ENCODE data around the gene SYTL3.

SYTL3 gene

DNA sequence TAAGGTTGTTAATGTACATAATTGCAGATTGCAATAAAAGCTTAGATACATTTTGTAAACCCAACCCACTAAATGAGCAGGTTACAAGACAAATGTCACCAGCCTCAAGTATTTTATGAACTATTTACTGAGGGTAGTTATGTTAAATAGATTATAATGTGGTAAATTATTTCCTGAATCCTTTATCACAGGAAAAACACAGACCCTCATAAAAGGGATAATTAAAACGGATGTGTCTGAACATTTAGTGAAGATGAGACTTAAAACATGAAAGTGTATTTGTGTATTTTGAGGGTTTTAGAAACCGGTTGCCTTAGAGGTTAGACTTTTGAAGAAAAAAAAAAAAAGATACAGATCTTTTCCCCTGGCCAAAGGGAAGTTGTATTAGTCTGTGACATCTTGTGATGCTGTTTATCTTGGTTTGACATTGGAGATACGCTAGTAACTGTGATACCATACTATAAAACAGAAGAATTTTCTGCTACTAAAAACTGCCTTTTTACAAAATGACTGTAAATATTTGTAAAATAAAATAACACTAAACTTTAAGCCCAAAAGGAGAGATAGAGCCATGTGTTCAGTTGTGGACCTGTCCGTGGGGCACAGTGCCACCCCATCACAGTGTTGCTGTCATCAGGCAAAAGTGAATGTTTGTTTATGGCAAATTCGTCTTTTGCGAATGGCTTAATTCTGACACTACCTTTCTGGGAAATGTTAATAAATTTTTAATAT is 15.0 kb upstream of the SYTL3 start:
- peaks cover 36% of the 10 kb centered on the region for H3K36me3 ChIP-seq (ENCODE audit: control insufficient read depth, low read depth, low read length)
- H3K4me1 ChIP-seq (ENCODE audit: control insufficient read depth, low read depth, low read length), result no peaks in the 10 kb centered on the region
- no peaks in the 10 kb centered on the region for H3K9me3 ChIP-seq (ENCODE audit: control insufficient read depth, low read depth, low read length)
- H3K9ac ChIP-seq (ENCODE audit: low read length), result no peak overlapping the region
- H3K27ac ChIP-seq (ENCODE audit: low read length), result no peak overlapping the region
- no peak overlapping the region for H3K4me3 ChIP-seq (ENCODE audit: low read length)
- no peaks in the 10 kb centered on the region for H3K27me3 ChIP-seq (ENCODE audit: control insufficient read depth, insufficient read depth, low read length)

DNA sequence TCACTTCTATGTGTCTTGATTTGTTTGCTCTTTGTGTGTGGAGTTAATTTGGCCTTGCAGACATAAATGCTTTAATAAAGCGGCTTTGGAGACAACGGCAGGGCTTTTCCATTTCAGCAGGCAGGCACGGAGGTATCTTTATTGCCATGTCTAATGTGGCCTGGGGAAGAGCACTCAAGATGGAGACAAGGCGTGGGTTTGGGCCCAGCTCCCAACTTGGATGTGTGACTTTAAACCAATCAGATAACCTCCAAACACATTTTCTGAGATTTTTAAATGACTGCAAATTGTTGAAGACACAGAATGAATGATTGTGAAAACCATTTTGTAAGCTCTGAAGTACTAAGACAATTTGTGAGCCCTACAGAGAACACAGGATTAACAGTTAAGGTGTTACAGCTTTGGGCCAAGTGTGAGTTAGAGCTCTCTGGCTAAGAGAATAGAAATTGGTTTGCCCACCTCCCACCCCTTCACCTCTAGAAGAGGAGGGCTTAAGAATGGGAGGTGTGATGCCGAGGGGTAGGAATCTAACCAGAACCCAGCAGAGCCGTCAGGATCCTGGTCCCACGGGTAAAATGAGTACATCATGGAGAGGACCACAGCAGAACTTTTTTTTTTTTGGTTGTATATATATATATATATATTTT is 14.3 kb upstream of the SYTL3 start:
- Histone ChIP-seq H3K36me3 (ENCODE audit: control insufficient read depth, low read depth, low read length) (peaks cover 33% of the 10 kb centered on the region), H3K27ac (ENCODE audit: low read length) (no peak overlapping the region), H3K4me3 (ENCODE audit: low read length) (no peak overlapping the region), H3K27me3 (ENCODE audit: control insufficient read depth, insufficient read depth, low read length) (no peaks in the 10 kb centered on the region), H3K9ac (ENCODE audit: low read length) (no peak overlapping the region), H3K4me1 (ENCODE audit: control insufficient read depth, low read depth, low read length) (no peaks in the 10 kb centered on the region), H3K9me3 (ENCODE audit: control insufficient read depth, low read depth, low read length) (no peaks in the 10 kb centered on the region)

DNA sequence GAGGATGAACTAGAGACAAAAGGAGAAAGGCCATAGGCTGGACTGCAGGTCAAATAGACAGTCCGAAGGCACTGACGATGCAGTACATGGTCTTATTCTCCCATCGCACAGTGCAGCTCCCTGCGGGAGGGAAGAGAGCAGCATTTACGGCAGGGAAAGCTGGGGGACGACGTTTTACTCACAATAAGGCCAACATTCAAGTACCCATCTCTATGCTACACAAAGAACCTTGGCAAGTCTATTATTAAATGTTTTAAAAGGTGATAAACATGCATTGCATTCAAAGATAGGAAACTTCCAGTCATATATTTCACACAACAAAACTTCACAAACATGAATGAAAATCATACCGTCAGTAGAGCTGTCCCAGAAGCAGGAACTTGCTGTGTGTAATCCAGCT is 13.1 kb upstream of the SYTL3 start:
- Histone ChIP-seq H3K27me3 (ENCODE audit: control insufficient read depth, insufficient read depth, low read length) (no peaks in the 10 kb centered on the region), H3K27ac (ENCODE audit: low read length) (no peak overlapping the region), H3K9ac (ENCODE audit: low read length) (no peak overlapping the region), H3K36me3 (ENCODE audit: control insufficient read depth, low read depth, low read length) (peaks cover 28% of the 10 kb centered on the region), H3K9me3 (ENCODE audit: control insufficient read depth, low read depth, low read length) (no peaks in the 10 kb centered on the region), H3K4me3 (ENCODE audit: low read length) (no peak overlapping the region), H3K4me1 (ENCODE audit: control insufficient read depth, low read depth, low read length) (no peaks in the 10 kb centered on the region)

DNA sequence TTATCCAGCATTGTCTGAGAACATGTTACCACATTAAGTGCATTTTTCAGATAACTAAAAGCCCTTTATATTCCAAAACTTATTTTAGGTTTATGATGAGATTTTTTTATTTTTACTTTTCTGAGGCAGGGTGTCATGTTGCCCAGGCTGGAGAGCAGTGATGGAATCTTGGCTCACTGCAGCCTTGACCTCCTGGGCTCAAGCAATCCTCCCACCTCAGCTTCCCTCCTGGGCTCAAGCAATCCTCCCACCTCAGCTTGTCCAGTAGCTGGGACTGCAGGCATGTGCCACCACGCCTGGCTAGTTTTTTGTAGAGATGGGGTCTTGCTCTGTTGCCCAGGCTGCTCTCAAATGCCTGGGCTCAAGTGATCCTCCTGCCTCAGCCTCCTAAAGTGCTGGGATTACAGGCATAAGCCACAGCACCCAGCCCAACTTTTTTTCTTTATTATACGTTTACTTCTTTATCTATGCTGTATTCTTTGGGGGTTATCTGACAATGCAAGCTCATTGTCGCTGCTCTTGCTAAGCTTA is 11.5 kb upstream of the SYTL3 start:
- Histone ChIP-seq H3K4me1 (ENCODE audit: control insufficient read depth, low read depth, low read length) (peaks cover 6% of the 10 kb centered on the region), H3K9ac (ENCODE audit: low read length) (no peak overlapping the region), H3K36me3 (ENCODE audit: control insufficient read depth, low read depth, low read length) (peaks cover 19% of the 10 kb centered on the region), H3K27me3 (ENCODE audit: control insufficient read depth, insufficient read depth, low read length) (no peaks in the 10 kb centered on the region), H3K27ac (ENCODE audit: low read length) (no peak overlapping the region), H3K4me3 (ENCODE audit: low read length) (no peak overlapping the region), H3K9me3 (ENCODE audit: control insufficient read depth, low read depth, low read length) (no peaks in the 10 kb centered on the region)

DNA sequence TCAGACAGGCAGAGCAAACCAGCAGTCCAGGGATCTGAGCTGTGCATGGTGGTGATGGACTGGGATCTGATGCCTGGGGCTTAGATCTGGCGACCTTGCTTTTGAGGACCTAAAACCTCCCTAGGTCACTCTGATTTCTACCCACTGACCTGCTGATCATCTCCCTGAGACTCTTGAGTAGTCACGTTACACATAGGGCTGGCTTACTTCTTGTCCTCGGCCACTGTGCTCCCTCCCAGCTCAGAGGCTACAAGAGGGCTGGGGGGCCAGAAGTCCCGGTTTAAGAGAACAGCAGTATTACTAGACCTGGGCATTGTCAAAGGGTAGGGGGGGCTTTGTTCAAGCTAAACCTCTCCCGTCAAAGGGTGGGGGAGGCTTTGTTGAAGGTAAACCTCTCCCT is 10.8 kb upstream of the SYTL3 start:
- H3K36me3 ChIP-seq (ENCODE audit: control insufficient read depth, low read depth, low read length), result peaks cover 15% of the 10 kb centered on the region
- H3K9ac ChIP-seq (ENCODE audit: low read length), result no peak overlapping the region
- H3K27ac ChIP-seq (ENCODE audit: low read length), result no peak overlapping the region
- no peak overlapping the region for H3K4me3 ChIP-seq (ENCODE audit: low read length)
- H3K4me1 ChIP-seq (ENCODE audit: control insufficient read depth, low read depth, low read length), result peaks cover 6% of the 10 kb centered on the region
- no peaks in the 10 kb centered on the region for H3K27me3 ChIP-seq (ENCODE audit: control insufficient read depth, insufficient read depth, low read length)
- no peaks in the 10 kb centered on the region for H3K9me3 ChIP-seq (ENCODE audit: control insufficient read depth, low read depth, low read length)

DNA sequence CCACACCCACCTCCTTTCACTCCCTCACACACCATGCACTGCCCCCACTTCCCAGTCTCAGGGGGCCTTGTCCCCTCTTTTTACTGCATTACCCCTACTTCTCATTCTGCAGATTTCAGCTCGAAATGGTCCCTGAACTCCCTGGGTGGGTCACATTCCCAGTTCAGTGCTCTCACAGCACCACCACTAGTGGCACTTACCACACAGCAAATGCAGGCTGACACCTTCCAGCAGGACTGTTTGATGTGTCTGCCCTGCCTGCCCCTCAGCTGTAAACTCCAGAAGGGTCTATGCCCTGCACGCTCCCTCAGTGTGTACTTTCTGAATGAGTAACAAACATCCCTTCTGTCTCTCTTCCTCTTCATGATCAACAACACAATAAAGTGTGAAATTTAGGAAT is 9.3 kb upstream of the SYTL3 start:
- Histone ChIP-seq H3K9ac (ENCODE audit: low read length) (no peak overlapping the region), H3K27ac (ENCODE audit: low read length) (no peak overlapping the region), H3K36me3 (ENCODE audit: control insufficient read depth, low read depth, low read length) (peaks cover 9% of the 10 kb centered on the region), H3K4me1 (ENCODE audit: control insufficient read depth, low read depth, low read length) (peaks cover 6% of the 10 kb centered on the region), H3K4me3 (ENCODE audit: low read length) (no peak overlapping the region), H3K9me3 (ENCODE audit: control insufficient read depth, low read depth, low read length) (no peaks in the 10 kb centered on the region), H3K27me3 (ENCODE audit: control insufficient read depth, insufficient read depth, low read length) (peaks cover 5% of the 10 kb centered on the region)

DNA sequence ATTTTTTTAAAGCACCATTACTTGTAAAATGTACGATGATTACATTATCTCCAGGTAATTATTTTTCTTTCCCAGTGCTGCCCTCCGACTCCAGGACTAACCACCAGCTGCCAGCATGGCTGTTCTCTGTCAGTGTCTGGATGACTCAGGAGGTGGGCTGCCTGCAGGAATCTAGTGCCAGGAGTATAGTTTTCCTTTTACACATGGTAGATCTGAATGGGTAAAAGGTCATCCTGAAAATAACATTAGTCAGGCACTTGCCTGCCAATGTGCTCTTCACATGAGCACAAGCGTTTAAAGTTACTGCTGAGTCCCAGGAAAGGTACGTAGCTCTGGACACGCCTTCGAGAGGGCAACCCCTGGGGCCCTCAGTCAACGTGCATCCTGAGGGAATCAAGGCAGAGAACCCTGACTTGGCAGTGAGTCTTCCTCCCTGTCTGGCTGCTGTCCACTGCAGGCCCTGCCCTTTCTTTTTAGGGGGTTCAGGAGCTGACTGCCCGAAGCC is 7.7 kb upstream of the SYTL3 start:
- H3K9me3 ChIP-seq (ENCODE audit: control insufficient read depth, low read depth, low read length), result no peaks in the 10 kb centered on the region
- no peak overlapping the region for H3K27ac ChIP-seq (ENCODE audit: low read length)
- no peak overlapping the region for H3K4me3 ChIP-seq (ENCODE audit: low read length)
- H3K4me1 ChIP-seq (ENCODE audit: control insufficient read depth, low read depth, low read length), result peaks cover 6% of the 10 kb centered on the region
- no peaks in the 10 kb centered on the region for H3K36me3 ChIP-seq (ENCODE audit: control insufficient read depth, low read depth, low read length)
- H3K9ac ChIP-seq (ENCODE audit: low read length), result no peak overlapping the region
- peaks cover 13% of the 10 kb centered on the region for H3K27me3 ChIP-seq (ENCODE audit: control insufficient read depth, insufficient read depth, low read length)

DNA sequence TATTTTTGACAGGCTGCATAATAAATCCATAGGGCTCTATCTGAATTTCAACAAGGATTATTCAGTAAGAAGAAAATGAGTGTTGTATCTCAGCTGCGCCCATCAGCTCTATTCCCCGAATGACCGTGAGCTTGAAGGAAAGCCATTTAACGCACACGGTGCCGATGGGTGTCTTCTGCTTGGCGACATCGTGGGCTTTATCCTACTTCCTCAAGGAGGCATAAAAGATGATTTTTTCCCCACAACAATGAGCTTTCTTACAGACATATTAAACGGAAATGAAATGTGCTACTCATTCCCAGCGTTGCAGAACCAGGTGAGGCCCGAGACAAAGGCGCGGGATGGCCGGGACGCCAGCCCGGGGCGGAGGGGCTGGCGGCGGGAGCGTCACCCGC is 6.0 kb upstream of the SYTL3 start:
- H3K9ac ChIP-seq (ENCODE audit: low read length), result peak overlapping the region; percentile 89
- no peak overlapping the region for H3K27ac ChIP-seq (ENCODE audit: low read length)
- peak overlapping the region; percentile 70 for H3K4me3 ChIP-seq (ENCODE audit: low read length)
- no peaks in the 10 kb centered on the region for H3K36me3 ChIP-seq (ENCODE audit: control insufficient read depth, low read depth, low read length)
- H3K9me3 ChIP-seq (ENCODE audit: control insufficient read depth, low read depth, low read length), result no peaks in the 10 kb centered on the region
- H3K27me3 ChIP-seq (ENCODE audit: control insufficient read depth, insufficient read depth, low read length), result peaks cover 13% of the 10 kb centered on the region
- H3K4me1 ChIP-seq (ENCODE audit: control insufficient read depth, low read depth, low read length), result peaks cover 6% of the 10 kb centered on the region

DNA sequence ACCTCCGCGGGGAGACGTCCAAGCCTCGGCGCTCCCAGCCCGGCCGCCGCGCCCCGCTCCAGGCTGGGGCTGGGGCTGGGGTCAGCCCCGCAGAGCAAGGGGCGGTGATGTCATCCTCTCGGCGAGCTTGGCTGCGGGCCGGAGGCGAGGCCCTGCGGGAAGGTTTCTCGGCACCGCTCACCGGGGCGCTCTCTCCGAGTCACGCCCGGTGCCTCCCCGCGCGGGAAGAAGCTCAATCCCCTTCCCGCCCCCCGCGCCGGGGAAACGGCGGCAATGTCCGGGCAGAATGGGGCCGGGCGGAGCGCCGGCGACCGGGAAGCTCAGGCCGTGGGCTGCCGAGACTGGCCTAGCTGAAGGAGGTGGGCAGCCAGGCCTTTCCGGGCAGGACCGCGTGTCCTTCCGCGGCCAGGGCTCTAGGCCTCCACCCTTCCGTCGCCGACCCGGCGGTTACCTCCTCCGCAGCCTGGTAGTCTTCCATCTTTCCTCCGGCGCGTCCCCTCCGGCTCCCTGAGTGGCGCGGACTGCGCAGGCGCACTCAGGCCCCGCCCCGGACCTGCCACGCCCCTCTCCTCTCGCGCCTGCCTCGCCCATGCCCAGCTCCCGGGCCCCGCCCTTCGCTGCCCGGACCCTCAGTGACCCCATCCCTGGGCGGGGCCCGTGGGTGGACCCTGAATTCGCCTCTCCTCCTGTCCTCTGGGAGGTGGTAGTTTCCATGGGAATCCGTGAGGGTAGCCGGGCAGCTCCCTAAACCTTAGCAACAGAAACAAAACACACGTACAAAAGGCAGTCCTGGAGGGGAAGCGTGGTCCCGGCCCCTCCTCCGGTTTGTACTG is 5.4 kb upstream of the SYTL3 start, which contains the start of gene DYNLT1:
Gene DYNLT1 (minus strand): TSS at position 513 of the 833 bp plus-strand sequence. CDS start 35 bp downstream, at position 478.
- peaks cover 6% of the 10 kb centered on the region for H3K4me1 ChIP-seq (ENCODE audit: control insufficient read depth, low read depth, low read length)
- no peaks in the 10 kb centered on the region for H3K9me3 ChIP-seq (ENCODE audit: control insufficient read depth, low read depth, low read length)

DNA sequence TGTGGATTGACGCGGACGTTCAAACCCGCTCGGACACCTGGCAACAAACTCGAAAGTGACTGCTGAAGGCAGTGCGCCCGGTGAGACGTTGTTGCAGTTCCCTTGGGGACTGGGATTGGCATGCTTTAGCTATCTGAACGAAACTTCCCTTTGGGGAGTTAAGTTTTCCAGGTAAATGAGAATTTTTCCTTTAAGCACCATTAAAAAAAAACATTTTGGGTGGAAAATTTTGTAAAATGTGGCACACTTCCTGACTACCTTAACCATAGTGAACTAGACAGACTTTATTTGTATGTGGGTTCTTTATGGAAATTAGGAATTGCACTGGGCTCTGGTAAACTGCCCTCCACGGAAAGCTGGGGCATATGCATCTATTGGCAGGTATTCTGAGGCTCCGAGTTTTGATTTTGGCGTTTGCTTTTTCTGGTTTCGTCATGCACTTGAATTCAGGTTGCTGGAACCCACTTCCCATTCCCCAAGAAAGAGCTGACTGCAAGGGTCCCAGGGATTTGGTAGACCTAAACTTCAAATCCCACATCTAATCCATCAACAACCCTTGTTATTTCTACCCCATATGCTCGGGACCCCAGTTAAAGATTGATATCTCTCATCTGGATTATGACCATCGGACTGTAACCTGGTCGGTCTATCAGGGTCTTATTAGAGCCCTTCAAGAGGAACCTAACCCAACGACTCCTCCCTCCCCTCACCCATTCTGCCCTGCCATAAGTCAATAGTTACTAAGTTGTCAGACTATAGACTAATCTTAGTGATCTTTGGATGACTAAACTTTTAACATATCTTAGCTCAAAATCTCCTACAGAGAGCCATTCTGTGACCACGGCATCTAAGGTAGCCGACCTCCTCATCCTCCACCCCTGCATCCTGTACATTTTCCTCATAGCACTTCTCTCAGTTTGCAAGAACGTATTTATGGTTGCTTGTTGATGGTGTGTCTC is 4.5 kb upstream of the SYTL3 start:
- peak overlapping the region; percentile 38 for H3K9ac ChIP-seq (ENCODE audit: low read length)
- H3K27ac ChIP-seq (ENCODE audit: low read length), result no peak overlapping the region
- peaks cover 13% of the 10 kb centered on the region for H3K27me3 ChIP-seq (ENCODE audit: control insufficient read depth, insufficient read depth, low read length)
- peaks cover 6% of the 10 kb centered on the region for H3K4me1 ChIP-seq (ENCODE audit: control insufficient read depth, low read depth, low read length)
- H3K9me3 ChIP-seq (ENCODE audit: control insufficient read depth, low read depth, low read length), result no peaks in the 10 kb centered on the region
- peak overlapping the region; percentile 70 for H3K4me3 ChIP-seq (ENCODE audit: low read length)
- no peaks in the 10 kb centered on the region for H3K36me3 ChIP-seq (ENCODE audit: control insufficient read depth, low read depth, low read length)

More for the DNA sequence above, 5.4 kb upstream of the SYTL3 start, which contains the start of gene DYNLT1:
- Histone ChIP-seq H3K27ac (ENCODE audit: low read length) (peak within 1 kb of the TSS; percentile 44), H3K27me3 (ENCODE audit: control insufficient read depth, insufficient read depth, low read length) (peaks cover 13% of the 10 kb centered on the region), H3K9ac (ENCODE audit: low read length) (peak within 1 kb of the TSS; percentile 89), H3K36me3 (ENCODE audit: control insufficient read depth, low read depth, low read length) (no peaks in the 10 kb centered on the region), H3K4me3 (ENCODE audit: low read length) (peak within 1 kb of the TSS; percentile 70)
